ENCODE measurements around the gene CXADR.
A peak's percentile ranks its signal among the peaks of the same experiment; 100 is the strongest.
"Not testable (repeated sequence)": the region's sequence is repeated elsewhere in the genome, so short reads cannot be mapped to it uniquely, and the experiment has no call there.

Gene CXADR

DNA sequence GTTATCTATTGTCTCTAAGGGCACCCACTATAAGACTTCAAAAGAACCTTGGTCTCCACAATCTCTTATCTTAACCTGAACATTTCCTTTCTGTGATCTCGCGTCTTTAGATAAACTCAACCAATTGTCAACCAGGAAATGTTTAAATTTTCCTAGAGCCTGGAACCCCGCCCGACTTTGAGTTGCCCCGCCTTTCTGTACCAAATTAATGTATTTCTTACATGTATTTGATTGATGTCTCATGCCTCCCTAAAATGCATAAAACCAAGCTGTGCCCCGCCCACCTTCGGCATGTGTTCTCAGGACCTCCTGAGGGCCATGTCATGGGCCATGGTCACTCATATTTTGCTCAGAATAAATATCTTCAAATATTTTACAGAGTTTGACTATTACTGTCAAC, 5.9 kb upstream of the CXADR start:
- TF ChIP-seq, protein P1, sequence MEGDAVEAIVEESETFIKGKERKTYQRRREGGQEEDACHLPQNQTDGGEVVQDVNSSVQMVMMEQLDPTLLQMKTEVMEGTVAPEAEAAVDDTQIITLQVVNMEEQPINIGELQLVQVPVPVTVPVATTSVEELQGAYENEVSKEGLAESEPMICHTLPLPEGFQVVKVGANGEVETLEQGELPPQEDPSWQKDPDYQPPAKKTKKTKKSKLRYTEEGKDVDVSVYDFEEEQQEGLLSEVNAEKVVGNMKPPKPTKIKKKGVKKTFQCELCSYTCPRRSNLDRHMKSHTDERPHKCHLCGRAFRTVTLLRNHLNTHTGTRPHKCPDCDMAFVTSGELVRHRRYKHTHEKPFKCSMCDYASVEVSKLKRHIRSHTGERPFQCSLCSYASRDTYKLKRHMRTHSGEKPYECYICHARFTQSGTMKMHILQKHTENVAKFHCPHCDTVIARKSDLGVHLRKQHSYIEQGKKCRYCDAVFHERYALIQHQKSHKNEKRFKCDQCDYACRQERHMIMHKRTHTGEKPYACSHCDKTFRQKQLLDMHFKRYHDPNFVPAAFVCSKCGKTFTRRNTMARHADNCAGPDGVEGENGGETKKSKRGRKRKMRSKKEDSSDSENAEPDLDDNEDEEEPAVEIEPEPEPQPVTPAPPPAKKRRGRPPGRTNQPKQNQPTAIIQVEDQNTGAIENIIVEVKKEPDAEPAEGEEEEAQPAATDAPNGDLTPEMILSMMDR (IDR thresholded peaks at IDR 0.05; ENCODE audit: borderline replicate concordance, insufficient read depth, low read depth, low read length), result no peak
- no peak overlapping the region for H3K4me3 ChIP-seq (ENCODE audit: low read depth, low read length)

DNA sequence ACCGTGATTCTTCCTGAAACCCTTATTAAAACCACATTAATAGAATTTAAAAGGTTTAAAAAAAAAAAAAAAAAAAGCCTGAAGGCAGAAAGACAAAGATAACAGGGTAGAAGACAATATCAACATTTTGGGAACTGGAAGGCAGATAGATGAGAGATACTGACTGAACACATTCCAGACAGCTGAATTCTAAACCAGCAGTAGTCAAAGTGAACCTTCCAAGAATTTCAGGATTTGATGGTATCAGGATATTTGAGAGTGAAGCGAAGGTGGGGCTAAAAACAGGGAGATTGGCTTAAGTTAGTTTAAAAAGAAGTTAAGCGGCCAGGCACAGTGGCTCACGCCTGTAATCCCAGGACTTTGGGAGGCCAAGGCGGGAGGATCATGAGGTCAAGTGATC, 5.3 kb upstream of the CXADR start:
- no peak overlapping the region for H3K4me3 ChIP-seq (ENCODE audit: low read depth, low read length)
- TF ChIP-seq, protein P1 (IDR thresholded peaks at IDR 0.05; ENCODE audit: borderline replicate concordance, insufficient read depth, low read depth, low read length), result no peak

DNA sequence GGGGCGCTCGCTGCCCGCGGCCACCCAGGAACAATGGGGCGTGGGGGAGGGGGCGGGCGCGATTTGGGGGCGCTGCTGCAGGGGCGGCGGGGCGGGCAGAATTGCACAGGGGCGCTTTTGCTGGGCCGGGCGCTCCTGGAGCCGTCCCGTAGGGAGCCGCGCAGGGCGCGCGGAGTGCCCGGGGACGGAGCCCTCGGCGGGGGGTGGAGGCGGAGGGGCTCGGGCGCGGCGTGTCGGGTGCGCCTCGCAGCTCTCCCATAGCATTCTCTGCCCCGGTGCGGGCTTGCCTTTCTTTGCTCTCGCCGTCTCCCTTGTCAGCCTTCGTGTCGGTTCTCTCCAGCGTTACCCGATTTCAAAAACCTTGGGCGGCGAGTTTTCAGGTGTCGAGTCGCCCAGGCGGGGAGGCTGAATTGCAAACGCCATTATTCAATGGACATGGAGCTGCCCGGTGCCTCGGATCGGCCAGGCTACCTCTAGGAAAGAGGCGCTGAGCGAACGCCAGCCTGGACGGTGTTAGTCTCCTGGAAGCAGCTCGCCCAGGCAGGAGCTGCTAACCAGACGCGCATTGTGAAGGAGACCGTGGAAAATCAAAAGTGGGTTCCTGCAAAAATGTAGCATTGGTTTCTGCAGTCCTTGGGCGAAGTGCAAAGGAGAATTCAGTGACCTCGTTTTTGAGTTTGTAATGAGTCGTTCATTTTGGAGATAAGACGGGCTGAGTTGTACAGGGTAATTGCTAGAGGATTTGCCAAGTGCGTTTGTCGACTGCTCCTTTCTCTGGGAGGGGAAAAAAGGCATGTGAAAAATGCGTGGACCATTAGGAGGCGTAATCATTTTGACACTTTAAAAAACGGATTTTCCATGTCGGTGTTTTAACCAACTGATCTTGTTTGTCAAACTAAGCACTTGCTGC, 626 bp downstream of the CXADR start:
- H3K4me3 ChIP-seq (ENCODE audit: low read depth, low read length), result peak overlapping the region; percentile 56
- TF ChIP-seq, protein P1 (IDR thresholded peaks at IDR 0.05; ENCODE audit: borderline replicate concordance, insufficient read depth, low read depth, low read length), result no peak

DNA sequence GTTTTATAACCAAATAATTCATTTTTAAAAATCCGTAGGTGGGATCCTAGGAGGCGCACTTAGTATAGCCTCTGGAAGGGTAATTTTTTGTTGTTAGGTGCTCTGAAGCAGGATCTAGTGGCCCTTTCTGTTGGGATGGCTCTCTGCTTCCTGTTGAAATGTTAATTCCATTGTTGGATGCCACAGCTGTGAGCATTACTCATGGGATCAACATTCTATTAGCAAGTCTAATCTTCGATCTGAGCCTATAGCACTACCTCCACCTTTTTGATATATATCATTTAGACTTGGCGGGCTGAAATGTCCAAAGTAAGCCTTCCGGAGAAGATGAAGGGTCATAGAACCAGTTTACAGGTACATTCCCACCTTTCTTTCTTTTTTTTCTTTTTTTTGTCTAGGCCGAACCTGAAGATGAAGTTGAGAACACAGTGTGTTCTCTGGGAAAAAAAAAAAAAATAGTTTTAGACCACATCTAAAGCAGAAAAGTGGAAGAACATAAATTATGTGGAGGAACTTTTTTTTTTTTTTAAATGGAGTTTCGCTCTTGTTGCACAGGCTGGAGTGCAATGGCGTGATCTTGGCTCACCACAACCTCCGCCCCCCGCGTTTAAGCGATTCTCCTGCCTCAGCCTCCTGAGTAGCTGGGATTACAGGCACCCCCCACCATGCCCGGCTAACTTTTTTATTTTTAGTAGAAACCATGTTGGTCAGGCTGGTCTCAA, 1.4 kb downstream of the CXADR start:
- TF ChIP-seq, protein P1 (IDR thresholded peaks at IDR 0.05; ENCODE audit: borderline replicate concordance, insufficient read depth, low read depth, low read length), result no peak
- H3K4me3 ChIP-seq (ENCODE audit: low read depth, low read length), result peak overlapping the region; percentile 23

DNA sequence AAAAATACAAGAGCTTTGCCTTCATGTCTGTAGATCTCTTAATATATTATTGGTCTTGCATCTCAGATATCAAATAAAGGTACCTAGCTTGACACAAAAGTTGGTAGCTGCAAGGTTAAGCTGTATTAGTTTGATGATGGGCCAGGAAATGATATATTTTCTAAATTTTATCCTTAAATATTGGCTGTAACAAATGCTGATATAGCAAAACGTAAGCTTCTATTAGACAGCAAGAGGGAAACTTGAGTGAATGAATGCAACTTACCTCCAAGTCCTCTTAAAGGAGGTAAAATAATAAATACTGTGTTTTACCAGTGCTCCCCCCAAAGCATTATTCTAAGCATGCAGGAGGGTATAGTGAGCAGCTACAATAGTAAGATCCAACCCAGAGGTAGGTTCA, 4.2 kb downstream of the CXADR start:
- not testable (repeated sequence) for H3K4me3 ChIP-seq (ENCODE audit: low read depth, low read length)

DNA sequence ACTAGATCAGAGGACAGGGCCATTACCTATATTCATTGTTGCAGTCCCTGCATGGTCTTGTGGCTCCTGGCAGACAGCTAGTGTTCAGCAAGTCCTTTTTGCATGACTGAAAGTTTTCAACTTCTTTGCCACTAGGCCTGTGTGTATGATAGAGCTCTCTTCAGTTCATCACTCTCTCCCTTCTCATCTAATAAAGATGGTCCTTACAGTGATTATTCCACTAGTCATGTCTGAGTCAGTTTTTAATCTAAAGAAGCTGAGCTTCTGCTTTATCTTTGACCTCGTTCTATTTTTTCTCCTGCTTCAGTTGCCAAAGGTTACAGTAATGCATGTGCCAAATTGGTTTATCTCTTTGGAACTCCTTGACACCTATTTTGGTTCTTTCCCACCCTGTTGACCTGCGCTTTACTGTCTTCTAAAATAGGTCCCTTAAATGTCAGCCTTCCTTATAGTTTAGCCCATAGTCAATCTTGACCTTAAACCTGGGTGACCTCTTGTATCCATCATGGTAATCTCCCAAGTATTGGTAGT, 6.4 kb downstream of the CXADR start:
- no peak overlapping the region for H3K4me3 ChIP-seq (ENCODE audit: low read depth, low read length)
- TF ChIP-seq, protein P1 (IDR thresholded peaks at IDR 0.05; ENCODE audit: borderline replicate concordance, insufficient read depth, low read depth, low read length), result no peak

DNA sequence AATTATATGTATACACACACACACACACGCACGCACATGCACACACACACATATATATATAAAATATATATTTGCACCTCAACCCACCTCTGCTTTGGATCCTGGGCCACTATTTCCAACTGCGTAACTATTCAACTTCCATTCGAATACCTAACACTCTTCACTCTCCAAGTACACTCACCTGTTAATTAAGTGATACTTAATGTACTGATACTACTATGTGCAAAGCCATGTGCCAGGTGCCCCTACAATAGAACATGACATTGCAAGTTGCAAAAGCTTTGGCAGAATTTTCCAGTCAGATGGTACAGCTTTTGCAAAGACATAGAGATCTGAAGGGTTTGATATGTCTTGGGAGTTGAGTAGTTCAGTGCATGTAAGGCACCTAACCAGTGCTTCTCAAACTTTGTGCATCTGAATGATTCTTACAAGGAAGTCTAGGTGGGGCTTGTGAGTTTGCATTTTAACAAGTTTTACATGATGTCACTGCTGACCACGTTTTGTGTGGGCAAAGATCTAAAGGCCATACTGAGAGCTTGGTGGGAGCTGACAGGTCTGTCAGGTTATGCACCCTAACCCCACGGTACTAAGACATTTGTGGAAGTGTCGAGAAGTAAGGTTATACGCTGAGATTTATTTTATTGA, 7.2 kb downstream of the CXADR start:
- H3K4me3 ChIP-seq (ENCODE audit: low read depth, low read length), result no peak overlapping the region
- TF ChIP-seq, protein P1 (IDR thresholded peaks at IDR 0.05; ENCODE audit: borderline replicate concordance, insufficient read depth, low read depth, low read length), result no peak

Data from GM12875 (cell line).